H1 (cell line): ENCODE measurements around the gene TAF8. TPM values are rescaled to one million over a fixed set of nuclear protein-coding genes. Genes with fewer than 3 reads are reported as not detected.

ENCODE experiments used
- BACH1 ChIP-seq: IDR thresholded peaks from 2 replicates; pipeline ENCODE4 v1.6.1; 2012; ENCODE audit warnings: low read length, improper control_type of control experiment
- POLR2A ChIP-seq, 2 experiments: IDR thresholded peaks; 1 replicate in 1 of 2; 2 replicates in 1 of 2; pipeline ENCODE4 v1.6.1; 2011; ENCODE audit warnings: low read depth in 2 of 2, low read length in 2 of 2, mild to moderate bottlenecking in 2 of 2; ENCODE audit errors: control extremely low read depth in 1 of 2
- SP2 ChIP-seq: IDR thresholded peaks from 2 replicates; pipeline ENCODE4 v1.6.1; 2012; ENCODE audit warnings: mild to moderate bottlenecking, low read length, inconsistent platforms
- polyA plus RNA-seq, 7 experiments: library from polyadenylated mRNA; depleted of rRNA in 3 of 7; stranded (reverse) in 5 of 7; unstranded in 2 of 7; fragments of >200 nt in 5 of 7; fragments of 200-250 nt in 2 of 7; gene quantifications; 1 replicate in 5 of 7; 2 replicates in 1 of 7; 4 replicates in 1 of 7; pipeline versions ENCODE4 v1.2.1 to v1.2.3, GENCODE V29; 2011 to 2013; ENCODE audit warnings: missing spikeins in 2 of 7, mixed read lengths in 2 of 7
- total RNA-seq: library from RNA; stranded (reverse); fragmentation: NEBNext Ultra II Directional; extraction: Animal tissue kit (Norgen Biotek cat#: 25700); gene quantifications from 2 replicates; pipeline ENCODE4 v1.2.1, GENCODE V29; 2021
- TF ChIP-seq, protein P1 (sequence below): IDR thresholded peaks from 2 replicates; pipeline ENCODE4 v1.6.1; 2012; ENCODE audit warnings: inconsistent platforms

Gene TAF8
- total and polyA plus RNA-seq, 2 of the 8 experiments (the other 6 are each of a cell fraction or from before 2014, with no cell fraction given) = 32.2 to 34.0 TPM

DNA sequence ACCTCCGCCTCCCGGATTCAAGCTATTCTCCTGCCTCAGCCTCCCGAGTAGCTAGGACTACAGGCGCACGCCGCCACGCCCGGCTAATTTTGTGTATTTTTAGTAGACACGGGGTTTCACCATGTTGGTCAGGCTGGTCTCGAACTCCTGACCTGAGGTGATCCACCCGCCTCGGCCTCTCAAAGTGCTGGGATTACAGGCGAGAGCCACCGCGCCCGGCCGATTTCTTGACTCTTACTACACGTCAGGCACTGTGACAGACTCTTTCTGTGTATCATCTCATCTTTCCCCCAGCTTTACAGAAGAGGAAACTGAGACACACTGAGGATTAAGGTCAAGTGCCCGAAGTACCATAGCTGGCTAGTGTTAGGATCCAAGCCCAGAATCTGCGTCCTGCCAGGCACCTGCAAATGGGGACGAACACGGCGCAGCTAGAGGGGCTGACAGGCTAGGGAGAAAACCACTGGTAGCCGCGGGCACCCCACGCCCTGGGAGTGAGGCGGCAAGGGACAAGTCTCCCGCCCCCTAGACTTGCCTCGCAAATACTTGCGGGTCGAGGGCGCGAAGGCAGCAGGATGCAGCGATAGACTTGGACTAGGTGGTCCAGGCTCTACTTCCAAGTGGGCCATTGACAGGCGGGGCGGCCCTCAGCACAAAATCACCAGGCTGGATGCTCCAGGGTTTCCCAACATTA is 1.1 kb upstream of the TAF8 start (continued):
- no peak for TF ChIP-seq POLR2A (IDR thresholded peaks at IDR 0.05; ENCODE audit: control extremely low read depth in 1 of 2, low read depth in 2 of 2, low read length in 2 of 2)
- TF ChIP-seq BACH1 = no peak
- TF ChIP-seq, protein P1, sequence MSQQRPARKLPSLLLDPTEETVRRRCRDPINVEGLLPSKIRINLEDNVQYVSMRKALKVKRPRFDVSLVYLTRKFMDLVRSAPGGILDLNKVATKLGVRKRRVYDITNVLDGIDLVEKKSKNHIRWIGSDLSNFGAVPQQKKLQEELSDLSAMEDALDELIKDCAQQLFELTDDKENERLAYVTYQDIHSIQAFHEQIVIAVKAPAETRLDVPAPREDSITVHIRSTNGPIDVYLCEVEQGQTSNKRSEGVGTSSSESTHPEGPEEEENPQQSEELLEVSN = no peak
- no peak for TF ChIP-seq SP2
